Trophoblast cell (in vitro differentiated cells and primary cell): ENCODE measurements around the gene ELL.

Experiments used
- DNase-seq, 2 donors: peaks; one replicate each; pipeline ENCODE4 v3.0.0-alpha.2; 2016
- H2AFZ ChIP-seq: 2 replicates; pipeline ENCODE4 v1.6.1; 2013; ENCODE audit warnings: low read length, moderate library complexity, mild to moderate bottlenecking; ENCODE audit not compliant: insufficient read depth, poor library complexity
- H2AK5ac ChIP-seq: 2 replicates; pipeline ENCODE4 v1.6.1; 2013; ENCODE audit warnings: mild to moderate bottlenecking, low read length
- H2BK120ac ChIP-seq: 2 replicates; pipeline ENCODE4 v1.6.1; 2013; ENCODE audit warnings: low read length, mild to moderate bottlenecking, moderate library complexity; ENCODE audit not compliant: insufficient read depth, poor library complexity
- H2BK12ac ChIP-seq: 2 replicates; pipeline ENCODE4 v1.6.1; 2013; ENCODE audit warnings: mild to moderate bottlenecking, low read length, moderate library complexity
- H2BK5ac ChIP-seq: 2 replicates; pipeline ENCODE4 v1.6.1; 2013; ENCODE audit warnings: low read length, low read depth, moderate library complexity, mild to moderate bottlenecking; ENCODE audit not compliant: poor library complexity
- H3K14ac ChIP-seq: 2 replicates; pipeline ENCODE4 v1.6.1; 2013; ENCODE audit warnings: mild to moderate bottlenecking, low read length
- H3K18ac ChIP-seq: 2 replicates; pipeline ENCODE4 v1.6.1; 2013; ENCODE audit warnings: mild to moderate bottlenecking, low read length
- H3K23ac ChIP-seq: 2 replicates; pipeline ENCODE4 v1.6.1; 2013; ENCODE audit warnings: low read length
- H3K27ac ChIP-seq: 2 replicates; pipeline ENCODE4 v1.5.1; 2013; ENCODE audit warnings: low read depth, mild to moderate bottlenecking, inconsistent platforms, low read length, moderate library complexity
- H3K27me3 ChIP-seq: 2 replicates; pipeline ENCODE4 v1.6.1; 2013; ENCODE audit warnings: inconsistent platforms, mild to moderate bottlenecking, low read length, moderate library complexity; ENCODE audit not compliant: insufficient read depth
- H3K36me3 ChIP-seq, 2 experiments: 1 replicate in 1 of 2; 2 replicates in 1 of 2; pipeline ENCODE4 v1.6.1; 2013; ENCODE audit warnings: low read length in 2 of 2, mild to moderate bottlenecking in 2 of 2, moderate library complexity in 1 of 2; ENCODE audit not compliant: insufficient read depth in 2 of 2, control insufficient read depth in 1 of 2
- H3K4ac ChIP-seq: 2 replicates; pipeline ENCODE4 v1.6.1; 2013; ENCODE audit warnings: low read depth, mild to moderate bottlenecking, low read length, moderate library complexity
- H3K4me1 ChIP-seq, 2 experiments: 1 replicate in 1 of 2; 2 replicates in 1 of 2; pipeline ENCODE4 v1.6.1; 2013; ENCODE audit warnings: low read length in 2 of 2, mild to moderate bottlenecking in 2 of 2, moderate library complexity in 1 of 2; ENCODE audit not compliant: insufficient read depth in 2 of 2, control insufficient read depth in 1 of 2
- H3K4me2 ChIP-seq: 2 replicates; pipeline ENCODE4 v1.6.1; 2013; ENCODE audit warnings: inconsistent platforms, mild to moderate bottlenecking, low read length, moderate library complexity
- H3K4me3 ChIP-seq: 2 replicates; pipeline ENCODE4 v1.5.1; 2013; ENCODE audit warnings: mild to moderate bottlenecking, low read depth, low read length, inconsistent platforms
- H3K79me1 ChIP-seq: one replicate; pipeline ENCODE4 v1.6.1; 2013; ENCODE audit warnings: low read length
- H3K79me2 ChIP-seq: 2 replicates; pipeline ENCODE4 v1.6.1; 2013; ENCODE audit warnings: low read length, mild to moderate bottlenecking; ENCODE audit not compliant: control insufficient read depth, insufficient read depth, poor library complexity
- H3K9ac ChIP-seq: 2 replicates; pipeline ENCODE4 v1.6.1; 2013; ENCODE audit warnings: mild to moderate bottlenecking, low read length
- H3K9me3 ChIP-seq: 2 replicates; pipeline ENCODE4 v1.6.1; 2013; ENCODE audit warnings: low read depth, mild to moderate bottlenecking, control low read depth, inconsistent platforms, low read length; ENCODE audit not compliant: insufficient read depth
- H4K12ac ChIP-seq: 2 replicates; pipeline ENCODE4 v1.6.1; 2013; ENCODE audit warnings: low read depth, mild to moderate bottlenecking, low read length, moderate library complexity
- H4K8ac ChIP-seq: 2 replicates; pipeline ENCODE4 v1.6.1; 2013; ENCODE audit warnings: low read depth, mild to moderate bottlenecking, low read length, moderate library complexity
- H4K91ac ChIP-seq: one replicate; pipeline ENCODE4 v1.6.1; 2013; ENCODE audit warnings: low read depth, mild to moderate bottlenecking, low read length, moderate library complexity
- WGBS: extraction: QIAGEN DNeasy Blood & Tissue Kit; methylation state at CpG from one replicate; pipeline ENCODE4 v1.1.7; 2013; ENCODE audit warnings: missing lambda C conversion rate; ENCODE audit not compliant: insufficient read length, insufficient coverage; ENCODE audit errors: extremely low coverage; 5-methylcytosine and 5-hydroxymethylcytosine counted together

The ELL gene

DNA sequence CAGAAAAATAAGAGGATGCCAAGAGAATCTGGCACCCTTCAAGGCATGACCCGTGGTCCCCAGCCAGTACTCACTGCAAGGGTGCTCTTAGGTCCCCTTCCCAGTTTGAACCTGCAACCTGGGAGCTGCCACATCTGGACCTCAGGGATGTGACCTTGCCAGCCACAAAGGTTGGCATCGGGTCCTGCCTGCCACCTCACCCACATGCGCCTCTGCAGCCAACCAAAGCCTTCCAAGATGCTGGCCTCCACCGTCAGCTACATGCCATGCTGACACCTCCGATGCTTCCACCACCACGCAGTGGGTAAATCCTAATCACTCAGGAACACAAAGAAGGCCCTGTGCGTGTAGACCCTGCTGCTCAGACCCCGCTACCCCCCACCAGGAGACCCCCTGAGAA lies 35.1 kb downstream of the ELL start:
- Histone ChIP-seq H4K91ac (no peak overlapping the region), H2AFZ (no peak overlapping the region), H2BK12ac (no peak overlapping the region), H4K8ac (no peak overlapping the region), H2BK120ac (no peak overlapping the region), H3K14ac (no peak overlapping the region), H2AK5ac (no peak overlapping the region), H3K4me2 (no peak overlapping the region), H3K36me3 (peaks cover 0 to 3% of the 10 kb centered on the region in 2 experiments), H3K4ac (peak overlapping the region; percentile 4), H3K4me1 (peaks cover 14% of the 10 kb centered on the region in 2 experiments), H3K79me2 (peaks cover 4% of the 10 kb centered on the region), H3K9ac (no peak overlapping the region), H4K12ac (no peak overlapping the region), H3K23ac (no peak overlapping the region), H2BK5ac (no peak overlapping the region), H3K27me3 (no peaks in the 10 kb centered on the region), H3K27ac (no peak overlapping the region), H3K4me3 (no peak overlapping the region), H3K79me1 (no peaks in the 10 kb centered on the region), H3K9me3 (peaks cover 1% of the 10 kb centered on the region), H3K18ac (peak overlapping the region; percentile 49)
- WGBS = no CpG with 5 or more reads among the region's 8 CpGs
- no peak for DNase-seq

DNA sequence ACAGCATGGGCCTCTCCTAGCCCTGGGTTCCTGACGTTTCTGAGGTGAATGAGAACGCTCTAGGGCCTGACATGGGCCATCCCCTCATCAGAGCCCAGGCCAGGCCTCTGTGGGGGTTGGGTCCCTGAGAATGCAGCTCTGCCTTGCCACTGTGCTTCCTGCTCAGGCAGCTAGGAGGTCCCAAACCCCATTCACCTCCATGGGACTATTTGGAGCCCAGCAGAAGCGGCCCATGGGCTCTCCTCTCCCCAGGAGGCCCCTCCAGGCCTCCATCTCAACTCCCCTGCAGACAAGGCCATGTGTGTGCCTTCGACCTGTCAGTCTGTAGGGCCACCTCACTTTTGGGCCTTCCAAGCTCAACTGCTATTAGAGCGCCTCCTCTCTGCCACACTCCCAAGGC lies 36.9 kb downstream of the ELL start:
- no CpG with 5 or more reads among the region's 5 CpGs for WGBS
- Histone ChIP-seq H3K4me2 (no peak overlapping the region), H2BK5ac (no peak overlapping the region)

GRCh38 chr19:18483119-18483890 lies 38.6 kb downstream of the ELL start:
- no peak overlapping the region for H3K9ac ChIP-seq
- no peak overlapping the region for H2BK5ac ChIP-seq
- H4K12ac ChIP-seq = no peak overlapping the region
- no CpG with 5 or more reads among the region's 12 CpGs for WGBS
- no peak overlapping the region for H2BK120ac ChIP-seq
- DNase-seq = no peak
- no peak overlapping the region for H4K91ac ChIP-seq
- no peak overlapping the region for H2AFZ ChIP-seq
- peaks cover 1% of the 10 kb centered on the region for H3K9me3 ChIP-seq
- no peak overlapping the region for H3K4me2 ChIP-seq
- H2BK12ac ChIP-seq = no peak overlapping the region
- H3K79me1 ChIP-seq = peaks cover 6% of the 10 kb centered on the region
- no peaks in the 10 kb centered on the region for H3K27me3 ChIP-seq
- no peak overlapping the region for H4K8ac ChIP-seq
- peaks cover 26 to 28% of the 10 kb centered on the region in 2 experiments for H3K4me1 ChIP-seq
- H3K36me3 ChIP-seq = peaks cover 0 to 3% of the 10 kb centered on the region in 2 experiments
- H3K4ac ChIP-seq = peak overlapping the region; percentile 13
- H3K4me3 ChIP-seq = no peak overlapping the region
- no peak overlapping the region for H3K14ac ChIP-seq
- peak overlapping the region; percentile 32 for H3K18ac ChIP-seq
- no peak overlapping the region for H2AK5ac ChIP-seq
- no peak overlapping the region for H3K23ac ChIP-seq
- H3K27ac ChIP-seq = no peak overlapping the region
- peaks cover 8% of the 10 kb centered on the region for H3K79me2 ChIP-seq

More for the DNA sequence above, 36.9 kb downstream of the ELL start:
- H4K8ac ChIP-seq = no peak overlapping the region
- H2AK5ac ChIP-seq = no peak overlapping the region
- peaks cover 7% of the 10 kb centered on the region for H3K79me2 ChIP-seq
- peak overlapping the region; percentile 0 for H3K4ac ChIP-seq
- H2AFZ ChIP-seq = no peak overlapping the region
- DNase-seq = no peak
- no peaks in the 10 kb centered on the region for H3K27me3 ChIP-seq
- H3K9me3 ChIP-seq = peaks cover 1% of the 10 kb centered on the region
- peaks cover 0 to 3% of the 10 kb centered on the region in 2 experiments for H3K36me3 ChIP-seq
- peak overlapping the region; percentile 38 for H3K18ac ChIP-seq
- H2BK120ac ChIP-seq = no peak overlapping the region
- H3K79me1 ChIP-seq = peaks cover 2% of the 10 kb centered on the region
- no peak overlapping the region for H2BK12ac ChIP-seq
- H4K12ac ChIP-seq = no peak overlapping the region
- H4K91ac ChIP-seq = no peak overlapping the region
- no peak overlapping the region for H3K27ac ChIP-seq
- no peak overlapping the region for H3K23ac ChIP-seq
- H3K4me1 ChIP-seq = peaks cover 18% of the 10 kb centered on the region in 2 experiments
- no peak overlapping the region for H3K4me3 ChIP-seq
- no peak overlapping the region for H3K14ac ChIP-seq
- no peak overlapping the region for H3K9ac ChIP-seq

DNA sequence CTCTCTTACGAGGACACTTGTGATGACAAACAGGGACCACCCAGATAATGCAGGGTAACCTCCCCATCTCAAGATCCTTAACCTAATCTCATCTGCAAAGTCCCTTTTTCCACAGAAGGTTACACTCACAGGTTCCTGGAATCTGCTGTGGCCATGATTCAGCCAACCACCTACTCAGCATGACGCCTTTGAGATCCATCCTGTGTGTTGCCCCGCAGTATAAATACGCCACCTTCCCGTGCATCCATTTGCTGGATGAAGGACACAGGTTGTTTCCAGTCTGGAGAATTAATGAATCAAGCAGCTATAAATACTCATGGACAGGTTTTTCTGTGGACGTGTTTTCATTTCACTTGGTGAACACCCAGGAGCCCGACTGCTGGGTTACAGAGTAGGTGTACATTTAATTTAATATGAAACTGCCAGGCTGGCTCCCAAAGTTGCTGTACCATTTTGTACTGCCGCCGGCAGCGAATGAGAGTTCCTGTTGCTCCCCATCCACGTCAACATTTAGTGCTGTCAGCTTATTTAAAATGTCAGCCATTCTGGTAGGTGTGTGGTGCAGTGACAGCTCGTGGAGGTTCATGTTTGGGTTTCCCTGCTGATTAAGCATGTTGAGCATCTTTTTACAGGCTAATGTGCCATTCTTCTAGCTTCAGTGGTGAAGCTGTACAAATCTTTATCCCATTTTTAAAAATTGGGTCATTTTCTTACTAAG lies 40.2 kb downstream of the ELL start:
- H2BK120ac ChIP-seq = no peak overlapping the region
- no peak overlapping the region for H3K9ac ChIP-seq
- no peak overlapping the region for H3K23ac ChIP-seq
- H3K4ac ChIP-seq = no peak overlapping the region
- H3K9me3 ChIP-seq = peaks cover 1% of the 10 kb centered on the region
- no peak overlapping the region for H4K91ac ChIP-seq
- H3K27ac ChIP-seq = no peak overlapping the region
- no CpG with 5 or more reads among the region's 12 CpGs for WGBS
- H3K4me1 ChIP-seq = peaks cover 26 to 27% of the 10 kb centered on the region in 2 experiments
- H4K8ac ChIP-seq = no peak overlapping the region
- peaks cover 9% of the 10 kb centered on the region for H3K79me2 ChIP-seq
- no peak overlapping the region for H2AK5ac ChIP-seq
- DNase-seq = no peak
- H3K79me1 ChIP-seq = peaks cover 6% of the 10 kb centered on the region
- no peak overlapping the region for H3K18ac ChIP-seq
- no peak overlapping the region for H2BK12ac ChIP-seq
- no peak overlapping the region for H3K4me2 ChIP-seq
- H4K12ac ChIP-seq = no peak overlapping the region
- H3K4me3 ChIP-seq = no peak overlapping the region
- H3K27me3 ChIP-seq = no peaks in the 10 kb centered on the region
- no peak overlapping the region for H2AFZ ChIP-seq
- H3K36me3 ChIP-seq = peaks cover 0 to 3% of the 10 kb centered on the region in 2 experiments
- no peak overlapping the region for H3K14ac ChIP-seq
- H2BK5ac ChIP-seq = no peak overlapping the region
